ENCODE data around the gene ILDR1.

Gene ILDR1

GRCh38 chr3:121994551-121994950 is 27.5 kb downstream of the ILDR1 start:
- ATAC-seq (replicated peaks) (no peak), DNase-seq (no peak)
- Mint-ChIP-seq H3K27ac (peak overlapping the region; percentile 85), H3K36me3 (peaks cover 0 to 14% of the 10 kb centered on the region in 2 donors), H3K4me3 (no peak overlapping the region), H3K4me1 (peaks cover 61 to 92% of the 10 kb centered on the region in 2 donors), H3K9me3 (no peaks in the 10 kb centered on the region), H3K27me3 (no peaks in the 10 kb centered on the region)

DNA sequence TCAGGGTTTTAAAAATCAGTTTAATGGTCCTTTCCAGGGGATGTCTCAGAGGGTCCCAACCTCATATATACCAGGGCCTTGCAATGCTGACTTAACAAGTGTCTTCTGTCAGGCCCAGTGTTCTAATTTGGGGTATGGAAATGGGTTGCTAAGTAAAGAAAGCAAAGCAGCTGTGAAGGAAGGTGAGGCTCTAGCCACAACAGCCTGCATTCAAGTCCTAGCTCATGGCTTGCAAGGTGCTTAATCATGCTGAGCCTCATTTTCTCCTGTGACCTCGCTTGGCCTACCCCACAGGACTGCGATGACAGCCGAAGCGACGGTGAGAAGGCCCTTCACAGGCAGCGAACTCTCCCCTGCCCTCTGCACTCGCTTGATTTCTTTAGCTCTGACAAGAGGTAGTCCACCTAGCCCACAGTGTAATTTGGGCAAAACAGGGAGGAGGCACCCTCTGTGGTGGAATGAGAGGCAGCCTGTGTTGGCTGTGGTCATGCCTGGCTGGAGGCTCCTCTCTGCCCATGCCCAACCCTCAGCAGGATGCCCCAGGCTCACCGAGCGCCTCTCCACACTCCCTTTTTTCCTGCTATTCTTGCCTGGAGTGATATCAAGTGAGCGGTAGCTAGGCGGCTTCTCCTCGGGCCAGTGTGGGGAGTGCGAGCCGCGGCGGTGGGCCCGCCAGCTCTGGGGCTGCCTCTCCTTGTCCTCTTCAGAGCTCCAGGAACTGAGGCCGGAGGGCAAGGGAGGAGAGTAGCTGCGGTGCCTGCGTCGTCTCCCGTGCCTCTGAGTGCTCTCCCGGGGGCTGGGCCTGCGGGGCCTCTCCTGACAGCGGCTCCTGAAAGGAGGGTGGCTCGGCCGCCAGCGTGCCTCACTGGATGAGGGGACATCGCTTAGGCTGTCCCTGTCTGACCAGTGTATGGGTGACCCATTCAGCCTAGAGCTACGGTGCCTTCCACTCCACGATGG is 29.2 kb downstream of the ILDR1 start:
- ATAC-seq (replicated peaks) (peak; percentile 41 to 52), DNase-seq (no peak)
- Mint-ChIP-seq H3K27me3 (no peaks in the 10 kb centered on the region), H3K4me1 (peaks cover 55 to 90% of the 10 kb centered on the region in 2 donors), H3K27ac (peak overlapping the region; percentile 75), H3K9me3 (no peaks in the 10 kb centered on the region), H3K36me3 (peaks cover 4 to 19% of the 10 kb centered on the region in 2 donors), H3K4me3 (no peak overlapping the region)

GRCh38 chr3:121989943-121990342 is 32.1 kb downstream of the ILDR1 start:
- H3K27me3 Mint-ChIP-seq = no peaks in the 10 kb centered on the region
- DNase-seq = no peak
- H3K27ac Mint-ChIP-seq = no peak overlapping the region
- no peak for ATAC-seq (replicated peaks)
- no peaks in the 10 kb centered on the region for H3K9me3 Mint-ChIP-seq
- peaks cover 35 to 67% of the 10 kb centered on the region in 2 donors for H3K4me1 Mint-ChIP-seq
- H3K4me3 Mint-ChIP-seq = no peak overlapping the region
- H3K36me3 Mint-ChIP-seq = peaks cover 7 to 20% of the 10 kb centered on the region in 2 donors

- ATAC-seq (replicated peaks) = peak in 1 of 2 donors; percentile 25
- no peak overlapping the region for H3K27ac Mint-ChIP-seq
Observed at GRCh38 chr3:121988146-121988545, 33.9 kb downstream of the ILDR1 start.

DNA sequence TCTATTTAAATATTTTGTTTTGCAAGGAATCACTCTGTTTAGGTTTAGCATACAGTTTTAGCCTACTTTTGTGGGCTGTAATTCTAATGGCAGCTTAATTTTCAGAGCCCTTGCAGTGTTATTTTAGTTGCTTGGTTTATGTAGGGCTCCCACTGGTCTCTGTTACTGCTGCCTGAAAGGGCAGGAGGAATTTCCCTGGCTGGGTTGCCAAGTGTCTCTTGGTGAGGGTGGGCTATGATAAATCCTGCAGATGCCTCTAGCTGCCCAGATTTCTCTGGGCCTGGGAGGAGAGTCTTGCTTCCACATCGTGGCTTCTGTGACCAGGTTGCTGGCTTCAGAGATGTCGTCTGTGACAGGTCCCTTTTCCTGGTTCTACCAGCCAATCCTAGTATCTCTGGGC is 36.2 kb downstream of the ILDR1 start:
- DNase-seq (no peak), ATAC-seq (replicated peaks) (no peak)
- H3K4me1 Mint-ChIP-seq = peaks cover 19 to 37% of the 10 kb centered on the region in 2 donors
- H3K27ac Mint-ChIP-seq = no peak overlapping the region
- H3K9me3 Mint-ChIP-seq = peaks cover 7 to 10% of the 10 kb centered on the region in 2 donors
- H3K36me3 Mint-ChIP-seq = peaks cover 23 to 26% of the 10 kb centered on the region in 2 donors
- no peaks in the 10 kb centered on the region for H3K27me3 Mint-ChIP-seq
- no peak overlapping the region for H3K4me3 Mint-ChIP-seq

More at GRCh38 chr3:121988146-121988545, 33.9 kb downstream of the ILDR1 start:
- H3K4me1 Mint-ChIP-seq = peaks cover 23 to 49% of the 10 kb centered on the region in 2 donors
- H3K9me3 Mint-ChIP-seq = peaks cover 7 to 10% of the 10 kb centered on the region in 2 donors
- H3K4me3 Mint-ChIP-seq = no peak overlapping the region
- no peak for DNase-seq
- peaks cover 21 to 26% of the 10 kb centered on the region in 2 donors for H3K36me3 Mint-ChIP-seq
- H3K27me3 Mint-ChIP-seq = no peaks in the 10 kb centered on the region

DNA sequence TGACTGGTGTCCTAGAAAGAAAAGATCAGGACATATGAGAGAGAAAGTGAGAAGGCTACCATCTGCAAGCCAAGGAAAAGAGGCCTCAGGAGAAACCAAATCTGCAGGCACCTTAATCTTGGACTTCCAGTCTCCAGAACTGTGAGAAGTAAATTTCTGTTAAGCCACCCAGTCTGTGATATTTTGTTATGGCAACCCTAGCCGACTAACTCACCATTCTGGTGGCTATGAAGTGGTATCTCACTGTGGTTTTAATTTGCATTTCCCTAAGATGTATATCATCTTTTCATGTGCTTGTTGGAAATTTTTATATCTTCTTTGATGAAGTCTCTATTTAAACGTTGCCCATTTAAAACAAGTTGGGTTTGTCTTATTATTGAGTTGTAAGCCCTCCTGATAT is 40.6 kb downstream of the ILDR1 start:
- Mint-ChIP-seq H3K9me3 (peaks cover 12 to 16% of the 10 kb centered on the region in 2 donors), H3K4me1 (peaks cover 11 to 32% of the 10 kb centered on the region in 2 donors), H3K27me3 (no peaks in the 10 kb centered on the region), H3K4me3 (no peak overlapping the region), H3K36me3 (peaks cover 32 to 42% of the 10 kb centered on the region in 2 donors), H3K27ac (no peak overlapping the region)
- ATAC-seq (replicated peaks) (no peak), DNase-seq (no peak)

DNA sequence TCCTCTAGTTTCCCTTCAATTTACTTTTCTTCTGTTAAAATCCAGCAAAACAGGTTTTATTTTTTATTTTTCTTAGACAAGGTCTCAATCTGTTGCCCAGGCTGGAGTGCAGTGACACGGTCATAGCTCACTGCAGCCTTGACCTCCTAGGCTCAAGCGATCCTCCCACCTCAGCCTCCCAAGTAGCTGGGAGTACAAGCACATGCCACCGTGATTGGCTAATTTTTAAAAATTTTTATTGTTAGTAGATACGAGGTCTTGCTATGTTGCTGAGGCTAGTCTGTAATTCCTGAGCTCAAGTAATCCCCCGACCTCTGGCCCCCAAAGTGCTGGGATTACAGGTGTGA is 41.6 kb downstream of the ILDR1 start:
- peaks cover 13 to 31% of the 10 kb centered on the region in 2 donors for H3K4me1 Mint-ChIP-seq
- no peak for ATAC-seq (replicated peaks)
- H3K27me3 Mint-ChIP-seq = no peaks in the 10 kb centered on the region
- peak overlapping the region in 1 of 2 donors; percentile 6 for H3K4me3 Mint-ChIP-seq
- H3K36me3 Mint-ChIP-seq = peaks cover 38 to 45% of the 10 kb centered on the region in 2 donors
- peaks cover 14 to 16% of the 10 kb centered on the region in 2 donors for H3K9me3 Mint-ChIP-seq
- no peak for DNase-seq
- H3K27ac Mint-ChIP-seq = peak overlapping the region; percentile 14

DNA sequence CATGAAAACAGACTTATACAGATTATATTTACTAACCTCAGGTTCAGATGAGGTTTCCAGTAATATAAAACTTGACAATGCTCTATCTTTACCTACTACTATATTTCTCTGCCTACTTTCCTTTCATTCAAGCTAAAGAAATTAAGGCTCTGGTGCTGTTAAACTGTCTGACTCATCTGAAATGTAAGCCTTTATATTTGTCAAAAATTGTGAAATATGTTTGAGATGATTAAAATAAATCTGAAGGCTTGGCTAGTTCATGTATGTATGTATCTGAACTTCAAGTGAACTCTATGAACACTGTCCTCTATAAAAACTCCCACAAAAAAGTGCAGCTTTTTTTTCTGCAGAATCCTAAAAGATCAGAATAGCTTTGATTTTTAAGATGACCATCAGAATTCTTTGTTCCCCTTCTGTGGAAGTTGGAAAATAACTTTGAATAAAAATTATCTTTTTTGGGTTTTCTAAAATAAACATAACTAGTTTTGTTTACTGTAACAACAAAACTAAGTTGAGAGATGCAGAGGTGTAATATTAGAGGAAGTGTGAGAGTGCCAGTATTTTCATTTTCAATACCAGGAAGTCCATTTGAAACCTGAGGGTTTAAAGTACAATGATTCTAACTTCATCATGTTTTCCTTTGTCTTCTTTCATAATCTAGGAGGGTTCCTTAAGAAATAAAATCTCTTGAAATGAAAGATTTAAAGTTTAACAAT is 42.2 kb downstream of the ILDR1 start:
- no peak for DNase-seq
- Mint-ChIP-seq H3K27ac (peak overlapping the region; percentile 14), H3K36me3 (peaks cover 36 to 45% of the 10 kb centered on the region in 2 donors), H3K4me3 (no peak overlapping the region), H3K9me3 (peaks cover 15 to 16% of the 10 kb centered on the region in 2 donors), H3K27me3 (no peaks in the 10 kb centered on the region), H3K4me1 (peaks cover 10 to 26% of the 10 kb centered on the region in 2 donors)
- peak; percentile 59 to 65 for ATAC-seq (replicated peaks)

GRCh38 chr3:121979246-121979645 is 42.8 kb downstream of the ILDR1 start:
- Mint-ChIP-seq H3K36me3 (peaks cover 37 to 48% of the 10 kb centered on the region in 2 donors), H3K4me1 (peaks cover 10 to 26% of the 10 kb centered on the region in 2 donors), H3K9me3 (peaks cover 12 to 16% of the 10 kb centered on the region in 2 donors), H3K4me3 (no peak overlapping the region), H3K27me3 (no peaks in the 10 kb centered on the region), H3K27ac (no peak overlapping the region)
- DNase-seq (no peak), ATAC-seq (replicated peaks) (no peak)

GRCh38 chr3:121976727-121977126 is 45.3 kb downstream of the ILDR1 start:
- Mint-ChIP-seq H3K9me3 (peaks cover 5 to 12% of the 10 kb centered on the region in 2 donors), H3K27me3 (no peaks in the 10 kb centered on the region), H3K27ac (no peak overlapping the region), H3K4me1 (peaks cover 10 to 26% of the 10 kb centered on the region in 2 donors), H3K4me3 (no peak overlapping the region), H3K36me3 (peaks cover 32 to 44% of the 10 kb centered on the region in 2 donors)
- no peak for DNase-seq
- ATAC-seq (replicated peaks) = no peak

DNA sequence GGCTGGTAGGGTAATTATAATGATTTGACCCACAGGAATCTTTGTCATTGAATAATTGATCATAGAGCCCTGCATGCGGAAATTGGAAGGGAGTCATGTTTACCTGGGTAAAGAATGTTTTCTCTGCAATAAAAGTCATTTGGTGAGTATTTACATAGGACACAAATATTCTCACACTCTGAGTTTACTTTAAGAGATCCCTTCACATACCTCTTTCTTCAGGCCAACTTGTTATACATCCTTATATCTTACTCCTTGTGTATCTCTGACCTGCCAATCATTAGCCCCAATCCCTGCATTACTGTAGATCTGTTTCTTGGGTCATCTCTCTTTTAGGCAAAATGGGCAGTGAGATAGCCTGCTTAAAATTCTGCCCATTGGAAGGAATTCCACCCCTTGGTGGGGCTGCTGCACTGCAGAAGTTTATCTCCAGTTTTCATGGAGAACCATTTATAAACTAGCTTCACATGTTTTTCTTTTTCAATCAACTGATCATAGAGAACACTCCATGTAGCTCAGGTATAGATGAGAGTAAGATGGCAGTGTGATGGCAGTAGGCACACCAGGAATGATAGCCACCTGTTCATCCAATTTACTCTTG is 46.2 kb downstream of the ILDR1 start:
- Mint-ChIP-seq H3K4me3 (no peak overlapping the region), H3K27ac (no peak overlapping the region), H3K36me3 (peaks cover 33 to 47% of the 10 kb centered on the region in 2 donors), H3K9me3 (peaks cover 5 to 12% of the 10 kb centered on the region in 2 donors), H3K4me1 (peaks cover 6 to 22% of the 10 kb centered on the region in 2 donors), H3K27me3 (no peaks in the 10 kb centered on the region)
- no peak for ATAC-seq (replicated peaks)
- no peak for DNase-seq

GRCh38 chr3:121974601-121975111 is 47.4 kb downstream of the ILDR1 start:
- H3K36me3 Mint-ChIP-seq = peaks cover 36 to 49% of the 10 kb centered on the region in 2 donors
- ATAC-seq (replicated peaks) (no peak), DNase-seq (no peak)
- H3K27me3 Mint-ChIP-seq = no peaks in the 10 kb centered on the region
- H3K4me3 Mint-ChIP-seq = no peak overlapping the region
- H3K27ac Mint-ChIP-seq = no peak overlapping the region
- peaks cover 6 to 15% of the 10 kb centered on the region in 2 donors for H3K4me1 Mint-ChIP-seq
- H3K9me3 Mint-ChIP-seq = peaks cover 5 to 12% of the 10 kb centered on the region in 2 donors

DNA sequence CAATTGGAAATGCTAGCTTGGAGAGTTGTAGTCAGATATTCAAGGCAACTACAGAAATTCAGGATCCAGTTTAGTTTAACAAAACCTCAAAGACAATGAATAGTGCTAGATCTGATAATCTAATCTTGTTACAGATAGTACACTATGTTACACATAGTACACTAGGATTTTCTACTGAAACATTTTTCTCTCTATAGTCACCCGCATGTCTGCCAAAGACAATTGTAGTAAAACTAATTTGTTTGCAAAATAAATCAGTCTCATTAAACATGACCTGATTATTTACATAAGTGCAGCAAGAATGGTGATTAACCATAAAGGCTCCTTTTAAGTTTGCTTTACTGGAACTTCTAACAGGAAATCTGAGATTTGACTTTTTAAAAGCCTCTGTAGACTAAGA is 52.0 kb downstream of the ILDR1 start:
- ATAC-seq (replicated peaks) (no peak), DNase-seq (no peak)
- Mint-ChIP-seq H3K27me3 (no peaks in the 10 kb centered on the region), H3K36me3 (peaks cover 23 to 33% of the 10 kb centered on the region in 2 donors), H3K4me3 (no peak overlapping the region), H3K4me1 (peaks cover 2 to 7% of the 10 kb centered on the region in 2 donors), H3K27ac (no peak overlapping the region), H3K9me3 (peaks cover 9 to 21% of the 10 kb centered on the region in 2 donors)

GRCh38 chr3:121969631-121970030 is 52.4 kb downstream of the ILDR1 start:
- Mint-ChIP-seq H3K4me3 (no peak overlapping the region), H3K9me3 (peaks cover 11 to 19% of the 10 kb centered on the region in 2 donors), H3K27me3 (no peaks in the 10 kb centered on the region), H3K27ac (no peak overlapping the region), H3K36me3 (peaks cover 20 to 31% of the 10 kb centered on the region in 2 donors), H3K4me1 (peaks cover 2 to 7% of the 10 kb centered on the region in 2 donors)
- no peak for DNase-seq
- ATAC-seq (replicated peaks) = no peak

Measured in stimulated activated naive B cell treated with anti-CD40 and anti-IgM and Interleukin-4, amounts not matched to agents 10 μg/mL and 1 μg/mL and 100 μg/mL, for 72 hours (primary cell).